Measurements from ENCODE around the gene AGK. TPM values are rescaled to one million over a fixed set of nuclear protein-coding genes. Genes with fewer than 3 reads are reported as not detected.

Gene AGK
- total and polyA plus RNA-seq, 2 experiments from 2014 or later = 21.9 to 37.9 TPM

GRCh38 chr7:141702047-141702567, 150.9 kb downstream of the AGK start, which contains the start of gene DENND11:
Gene DENND11, minus strand, starts transcription at chr7:141702166. Its CDS starts 13 bp downstream, at chr7:141702153.
- H3K4me3 ChIP-seq = peak within 1 kb of the TSS; percentile 93
- peaks cover 40% of the 10 kb centered on the region for H3K4me1 ChIP-seq (ENCODE audit: insufficient read depth)
- H3K27ac ChIP-seq (ENCODE audit: low read depth) = peak within 1 kb of the TSS; percentile 69; the same call in 1 of the 2 replicates
- H3K4me1 Mint-ChIP-seq = peaks cover 50% of the 10 kb centered on the region
- no peaks in the 10 kb centered on the region for H3K36me3 Mint-ChIP-seq (ENCODE audit: low read depth)
- DNase-seq (ENCODE audit: low spot score) (peak; percentile 56), ATAC-seq (peak; percentile 35)
- H2AFZ ChIP-seq = peak within 1 kb of the TSS; percentile 99
- peaks cover 37% of the 10 kb centered on the region for H3K79me2 ChIP-seq (replicated peaks; ENCODE audit: insufficient read depth)
- H3K36me3 ChIP-seq (ENCODE audit: insufficient read depth) = no peaks in the 10 kb centered on the region
- H3K9me3 Mint-ChIP-seq = no peaks in the 10 kb centered on the region
- H4K20me1 ChIP-seq (replicated peaks; ENCODE audit: insufficient read depth) = no peaks in the 10 kb centered on the region; the same call in 1 of the 2 replicates
- H3K9me2 ChIP-seq (ENCODE audit: insufficient read depth) = no peaks in the 10 kb centered on the region
- peak within 1 kb of the TSS; percentile 99 for H3K4me2 ChIP-seq
- no peak within 1 kb of the TSS for H3K27ac Mint-ChIP-seq
- peaks cover 3% of the 10 kb centered on the region; the same call in 1 of the 2 replicates for H3F3A ChIP-seq (replicated peaks; ENCODE audit: low read depth)
- no peak for TF ChIP-seq POLR2AphosphoS5 (IDR thresholded peaks at IDR 0.05; ENCODE audit: low read depth)
- no peak for TF ChIP-seq REST (IDR thresholded peaks at IDR 0.05; ENCODE audit: unreplicated experiment)
- TF ChIP-seq CTCF (conservative IDR thresholded peaks at IDR 0.05; ENCODE audit: low read depth in 2 of 2) = no peak
- no peak for TF ChIP-seq STAT1 (IDR thresholded peaks at IDR 0.05; ENCODE audit: unreplicated experiment)
- no peak for TF ChIP-seq EZH2phosphoT487 (IDR thresholded peaks at IDR 0.05; ENCODE audit: unreplicated experiment)
- TF ChIP-seq JUNB (IDR thresholded peaks at IDR 0.05; ENCODE audit: unreplicated experiment) = no peak
- TF ChIP-seq ETS1 (IDR thresholded peaks at IDR 0.05) = no peak
- TF ChIP-seq ZNF462 (CRISPR knock-in tag; IDR thresholded peaks at IDR 0.05) = no peak
- TF ChIP-seq EZH2 (IDR thresholded peaks at IDR 0.05; ENCODE audit: low read depth, unreplicated experiment) = no peak
- no peak for TF ChIP-seq ZNF331 (CRISPR knock-in tag; IDR thresholded peaks at IDR 0.05; ENCODE audit: low read depth)
- peaks cover 8% of the 10 kb centered on the region for H3K27me3 Mint-ChIP-seq (ENCODE audit: insufficient read depth, low read depth, poor library complexity)
- H3K27me3 ChIP-seq (ENCODE audit: insufficient read depth) = peaks cover 19% of the 10 kb centered on the region
- H3K4me3 Mint-ChIP-seq = peak within 1 kb of the TSS; percentile 82
